Measurements from ENCODE around the gene LEP.
A peak's percentile ranks its signal among the peaks of the same experiment; 100 is the strongest.
"Not testable (repeated sequence)": the region's sequence is repeated elsewhere in the genome, so short reads cannot be mapped to it uniquely, and the experiment has no call there.

The LEP gene

DNA sequence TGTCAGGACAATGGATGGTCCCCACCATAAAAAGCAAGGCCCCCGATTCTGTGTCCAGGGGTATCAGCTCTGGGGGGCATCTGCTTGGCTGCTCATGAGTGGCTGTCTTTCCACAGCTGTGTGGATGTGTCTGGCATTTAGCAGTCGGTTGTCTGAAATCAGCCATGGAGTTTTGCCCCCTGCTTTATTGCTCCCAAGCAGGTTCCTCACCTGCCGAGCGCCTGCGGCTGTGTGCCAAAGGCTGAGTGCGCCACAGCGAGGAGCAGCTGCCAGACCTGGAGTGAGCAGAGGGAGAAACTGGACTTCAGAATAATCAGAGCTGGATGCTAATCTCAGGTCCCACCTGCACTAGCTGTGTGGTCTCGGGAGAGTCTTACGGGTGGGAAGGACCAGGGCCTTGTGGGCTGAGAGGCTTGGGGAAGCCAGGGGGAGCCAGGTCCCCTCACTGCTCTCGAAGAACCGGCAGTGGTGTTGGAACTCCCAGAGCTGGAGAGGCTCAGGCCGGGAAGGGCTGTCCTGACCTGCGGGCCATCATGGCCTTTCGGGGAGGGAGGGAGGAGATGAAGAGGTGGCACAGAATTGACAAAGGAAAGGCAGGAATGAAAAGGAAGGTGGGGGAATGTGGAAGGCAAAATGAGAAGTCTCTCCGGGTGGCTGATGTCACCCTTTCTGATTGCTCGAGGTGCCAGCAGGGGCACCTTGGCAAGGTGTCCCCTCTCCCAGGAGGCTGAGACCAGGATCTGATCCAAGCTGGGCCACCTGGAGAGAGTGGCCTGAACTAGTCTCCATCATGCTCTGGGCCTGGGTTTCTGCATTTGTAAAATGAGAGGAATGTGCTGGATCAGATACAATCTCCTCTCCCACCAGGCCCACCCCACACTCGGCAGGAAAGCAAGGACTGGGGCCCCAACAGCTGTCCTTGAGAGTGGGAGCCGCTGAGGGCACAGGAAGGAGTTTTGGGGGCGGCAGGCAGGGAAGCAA lies 30.2 kb upstream of the LEP start:
- no peak for DNase-seq (ENCODE audit: low read depth)

DNA sequence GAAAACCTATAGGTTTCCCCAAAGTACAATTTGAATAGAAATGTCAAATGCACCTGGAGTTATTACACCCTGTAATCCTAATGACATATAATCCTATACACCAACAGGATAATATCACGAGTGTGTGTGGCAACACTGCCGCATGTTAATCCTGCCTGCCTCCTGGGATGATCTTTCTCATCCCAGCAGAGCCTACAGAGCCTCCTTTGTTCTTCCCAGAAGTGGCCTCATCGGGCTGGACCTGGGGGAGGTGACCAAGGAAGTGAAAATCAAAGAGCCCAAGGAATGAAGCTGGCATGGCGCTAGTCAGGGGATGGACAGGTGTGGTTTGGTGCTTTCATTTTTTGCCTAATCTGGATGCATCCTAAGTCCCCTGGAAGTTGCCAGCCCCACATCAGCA lies 29.5 kb upstream of the LEP start:
- DNase-seq (ENCODE audit: low read depth), result no peak

DNA sequence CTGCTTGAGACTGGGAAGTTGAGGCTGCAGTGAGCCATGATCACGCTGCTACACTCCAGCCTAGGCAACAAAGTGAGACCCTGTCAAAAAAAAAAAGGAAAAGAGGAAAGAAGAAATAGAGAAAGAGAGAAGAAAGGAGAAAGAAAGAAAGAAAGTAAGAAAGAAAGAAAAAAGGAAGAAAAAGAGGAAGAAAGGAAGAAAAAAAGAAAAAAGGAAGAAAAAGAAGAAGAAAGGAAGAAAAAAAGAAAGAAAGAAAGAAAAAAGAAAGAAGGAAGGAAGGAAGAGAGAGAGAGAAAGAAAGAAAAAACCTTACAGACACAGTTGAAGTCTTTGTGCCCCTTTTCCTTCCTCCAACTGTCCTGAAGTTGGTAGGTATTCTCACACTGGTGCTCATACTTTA lies 26.6 kb upstream of the LEP start:
- no peak for DNase-seq (ENCODE audit: low read depth)

DNA sequence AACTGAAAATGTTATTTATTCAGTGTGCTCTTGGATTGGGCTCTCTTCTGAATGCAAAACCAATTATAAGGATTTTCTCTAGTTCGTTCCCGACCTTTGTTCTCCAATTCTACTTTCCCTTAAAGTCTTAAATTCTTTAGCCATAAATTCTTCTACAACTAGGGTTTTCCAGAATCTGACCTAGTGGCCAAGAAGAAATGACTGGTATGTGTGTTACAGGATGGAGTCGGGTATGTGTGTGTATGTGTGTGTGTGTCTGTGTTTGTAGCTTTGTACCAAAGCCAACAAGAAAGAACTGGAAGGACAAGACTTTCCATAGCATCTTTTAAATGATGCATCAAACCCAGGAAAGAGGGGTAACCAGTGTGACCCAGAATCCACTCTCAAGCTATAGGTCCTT lies 25.8 kb upstream of the LEP start:
- DNase-seq (ENCODE audit: low read depth), result no peak

DNA sequence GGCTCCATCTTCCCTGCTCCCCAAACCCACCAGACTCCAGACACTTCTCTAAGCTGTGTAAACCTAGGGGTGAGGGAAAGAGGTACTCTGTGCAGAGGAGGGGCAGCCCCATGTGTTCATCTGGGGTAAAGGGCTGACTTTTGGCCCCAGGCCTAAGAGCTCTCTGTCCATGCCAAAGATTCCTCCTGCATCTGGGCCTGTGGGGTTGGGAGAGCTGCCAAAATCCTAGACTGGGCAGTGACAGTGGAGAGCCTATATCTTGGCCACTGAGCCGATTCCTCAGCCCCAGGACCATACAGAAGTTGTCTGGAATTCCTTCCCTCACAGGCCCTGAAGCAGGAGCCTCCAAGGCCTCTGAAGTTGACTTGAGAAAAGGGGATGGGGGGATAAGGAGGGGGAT lies 25.3 kb upstream of the LEP start:
- DNase-seq (ENCODE audit: low read depth), result no peak

DNA sequence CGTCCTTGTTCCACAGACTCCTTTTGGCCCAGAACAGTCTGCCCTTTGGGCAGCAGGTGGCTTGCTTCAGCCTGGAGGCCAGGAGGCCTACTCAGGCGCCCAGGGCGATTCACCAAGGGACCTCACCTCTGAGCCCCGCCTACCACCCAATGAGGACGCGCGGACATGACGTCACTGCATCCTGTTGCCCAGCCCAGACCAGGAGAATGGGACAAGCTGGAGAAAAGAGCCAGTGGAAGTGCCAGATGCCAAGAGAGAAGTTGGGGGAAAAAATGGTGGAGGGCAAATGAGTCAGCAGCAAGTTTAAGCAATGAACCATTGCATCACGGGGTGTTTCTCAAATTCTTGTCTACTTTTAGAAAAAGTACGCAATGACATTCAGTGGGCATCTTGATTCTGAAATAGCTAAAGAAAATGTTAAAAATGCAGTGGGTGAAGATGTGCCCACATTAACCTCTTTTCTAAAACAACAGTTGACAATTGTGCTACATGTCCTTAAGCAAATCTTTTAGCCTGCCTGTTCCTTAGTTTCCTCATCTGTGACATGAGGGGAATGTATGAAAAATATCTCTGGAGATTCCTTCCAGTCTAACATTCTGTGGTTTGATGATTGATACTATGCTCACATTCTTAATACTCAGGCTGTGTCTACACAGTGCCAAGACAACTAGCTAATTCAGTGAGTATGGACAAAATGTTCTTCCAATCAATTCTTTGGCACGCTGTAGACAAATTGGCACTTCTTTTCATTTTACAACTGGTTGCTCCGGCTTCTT lies 23.9 kb upstream of the LEP start:
- DNase-seq (ENCODE audit: low read depth), result peak; percentile 82

DNA sequence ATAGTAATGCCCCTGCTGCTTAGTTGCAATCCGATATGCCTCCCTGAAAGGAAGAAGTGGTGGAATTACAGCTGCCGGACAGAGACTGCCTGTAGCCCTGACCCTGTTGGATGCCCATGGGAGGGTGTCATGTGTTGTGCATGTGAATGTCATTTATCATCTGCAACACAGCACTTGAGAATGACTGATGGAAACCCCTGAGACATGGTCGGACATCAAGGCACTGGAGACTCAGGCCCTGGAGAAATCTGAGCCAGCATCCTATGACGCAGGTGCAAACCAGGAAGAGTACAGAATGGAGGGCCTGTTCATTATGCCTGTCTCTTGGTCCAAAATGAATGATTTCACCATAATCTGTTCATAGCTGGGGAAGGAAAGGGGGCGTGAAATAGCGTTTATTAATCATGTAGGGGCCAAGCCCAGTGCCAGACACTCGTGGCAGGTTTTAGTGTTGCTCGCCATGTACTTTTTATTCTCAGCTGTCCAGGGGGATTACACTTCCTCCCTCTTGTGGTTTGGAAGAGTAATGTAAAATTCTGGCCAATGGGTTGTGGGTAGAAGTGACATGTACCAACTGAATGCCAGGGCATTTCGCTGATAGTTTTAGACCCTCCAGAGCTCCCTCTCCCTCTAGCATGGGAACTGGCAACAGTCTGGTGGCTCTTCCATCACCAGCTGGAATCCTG lies 23.0 kb upstream of the LEP start:
- DNase-seq (ENCODE audit: low read depth), result no peak

DNA sequence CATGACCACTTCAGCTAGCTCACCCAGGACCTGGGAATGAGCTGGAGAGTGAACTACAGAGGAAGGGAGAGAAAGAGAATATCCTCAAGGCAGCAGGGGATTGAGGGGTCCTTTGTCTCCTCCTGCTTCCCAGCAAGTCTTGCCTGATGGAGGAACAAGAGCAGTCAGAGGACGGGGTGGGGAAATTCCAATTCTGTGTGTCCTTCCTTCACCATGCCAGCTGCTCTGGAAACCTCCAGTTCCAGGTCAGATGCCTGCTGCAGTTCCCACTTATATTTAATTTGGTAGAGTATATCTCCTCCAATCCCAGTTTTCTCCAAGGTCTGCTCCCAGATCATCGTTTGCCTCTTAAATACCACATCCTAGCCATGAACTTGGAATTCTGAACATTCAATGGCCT lies 21.4 kb upstream of the LEP start:
- no peak for DNase-seq (ENCODE audit: low read depth)

DNA sequence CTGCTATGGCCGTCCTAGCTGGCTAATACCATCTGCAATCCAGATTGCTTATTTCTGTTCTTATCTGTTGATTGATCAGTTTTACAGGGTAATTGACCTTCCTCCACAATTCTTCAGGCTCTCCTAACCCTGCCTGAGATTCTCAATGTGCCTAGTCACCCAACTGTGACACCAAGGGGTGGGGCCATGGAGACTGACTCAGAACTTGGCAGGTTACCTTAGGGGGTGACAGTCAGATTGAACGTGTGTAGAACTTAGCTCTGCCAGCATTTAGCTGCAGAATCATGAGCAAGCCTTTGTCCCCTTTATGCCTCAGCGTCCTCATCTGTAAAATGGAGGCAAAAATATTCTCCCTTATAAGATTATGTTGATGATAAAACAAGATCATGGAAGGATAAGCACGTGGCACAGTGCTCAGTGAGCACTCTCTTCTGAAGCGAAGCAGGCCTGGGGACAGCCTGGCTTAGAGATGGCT lies 19.1 kb upstream of the LEP start:
- DNase-seq (ENCODE audit: low read depth), result peak; percentile 84

DNA sequence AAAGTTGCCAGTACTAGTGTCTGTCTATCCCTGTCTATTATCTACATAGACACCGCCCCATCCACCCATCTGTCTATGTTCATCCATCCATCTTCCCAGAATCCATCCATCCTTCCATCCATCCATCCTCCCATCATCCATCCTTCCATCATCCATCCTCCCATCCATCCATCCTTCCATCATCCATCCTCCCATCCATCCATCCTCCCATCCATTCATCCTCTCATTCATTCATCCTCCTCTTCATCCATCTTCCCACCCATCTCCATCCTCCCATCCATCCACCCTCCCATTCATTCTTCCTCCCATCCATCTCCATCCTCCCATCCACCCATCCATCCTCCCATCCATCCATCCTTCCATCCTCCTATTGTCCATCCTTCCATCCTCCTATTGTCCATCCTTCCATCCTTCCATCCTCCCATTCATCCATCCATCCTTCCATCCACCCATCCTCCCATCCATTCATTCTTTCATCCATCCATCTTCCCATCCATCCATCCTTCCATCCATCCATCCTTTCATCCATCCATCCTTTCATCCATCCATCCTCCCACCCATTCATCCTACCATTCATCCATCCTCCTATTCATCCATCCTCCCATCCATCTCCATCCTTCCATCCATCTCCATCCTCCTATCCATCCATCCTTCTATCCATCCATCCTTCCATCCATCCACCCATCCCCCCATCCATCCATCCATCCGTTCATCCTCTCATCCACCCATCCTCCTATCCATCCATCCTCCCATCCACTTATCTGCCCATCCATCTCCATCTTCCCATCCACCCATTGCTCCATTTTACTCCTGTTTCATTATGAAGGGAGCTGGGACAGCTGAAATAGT lies 14.7 kb upstream of the LEP start:
- no peak for DNase-seq (ENCODE audit: low read depth)

DNA sequence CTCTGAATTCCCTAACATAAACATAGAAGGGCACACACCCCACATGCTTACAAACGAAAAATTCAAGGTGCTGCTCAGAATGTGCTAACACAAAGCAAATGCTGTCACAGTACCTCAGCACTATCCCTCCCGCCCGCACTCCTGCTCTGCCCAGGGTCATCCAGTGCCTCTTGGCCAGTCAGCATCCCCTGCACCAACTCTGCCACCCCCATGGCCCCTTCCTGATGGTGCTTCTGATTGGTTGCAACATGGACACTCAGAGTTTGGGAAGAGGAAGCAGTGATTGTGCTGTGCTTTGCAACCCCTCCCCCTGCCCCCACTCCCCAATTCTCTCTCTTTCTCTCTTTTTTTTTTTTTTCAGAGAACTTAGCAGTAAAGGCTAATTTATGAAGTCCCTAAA lies 13.8 kb upstream of the LEP start:
- no peak for DNase-seq (ENCODE audit: low read depth)

DNA sequence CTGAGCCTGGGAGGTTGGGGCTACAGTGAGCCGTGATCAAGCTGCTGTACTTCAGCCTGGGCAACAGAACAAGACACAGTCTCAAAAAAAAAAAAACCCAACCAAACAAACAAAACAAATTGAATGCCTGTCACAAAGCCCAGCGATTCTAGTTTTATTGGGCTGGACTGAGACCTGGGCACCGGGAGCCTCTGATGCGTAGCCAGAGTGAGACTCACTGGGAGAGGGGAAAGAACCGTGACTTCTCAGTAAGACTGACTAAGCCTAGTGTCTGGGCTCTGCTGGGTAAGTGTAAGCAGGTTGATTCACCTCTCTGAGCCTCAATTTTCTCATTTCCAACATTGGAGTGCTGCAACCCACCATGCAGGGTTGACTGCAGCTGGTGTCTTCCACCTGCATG lies 10.1 kb upstream of the LEP start:
- no peak for DNase-seq (ENCODE audit: low read depth)

DNA sequence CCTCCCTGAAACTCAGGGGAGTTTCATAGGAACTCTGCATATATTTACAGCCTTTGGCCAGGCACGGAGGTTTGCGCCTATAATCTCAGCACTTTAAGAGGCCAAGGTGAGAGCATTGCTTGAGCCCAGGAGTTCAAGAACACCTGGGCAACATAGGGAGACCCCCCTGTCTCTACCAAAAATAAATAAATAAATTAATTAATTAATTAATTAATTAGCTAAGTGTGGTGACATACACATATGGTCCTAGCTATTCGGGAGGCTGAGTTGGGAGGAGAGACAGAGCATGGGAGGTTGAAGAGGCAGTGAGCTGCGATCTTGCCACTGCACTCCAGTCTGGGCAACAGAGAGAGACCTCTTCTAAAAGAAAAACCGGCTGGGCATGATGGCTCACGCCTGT lies 9.4 kb upstream of the LEP start:
- no peak for DNase-seq (ENCODE audit: low read depth)

DNA sequence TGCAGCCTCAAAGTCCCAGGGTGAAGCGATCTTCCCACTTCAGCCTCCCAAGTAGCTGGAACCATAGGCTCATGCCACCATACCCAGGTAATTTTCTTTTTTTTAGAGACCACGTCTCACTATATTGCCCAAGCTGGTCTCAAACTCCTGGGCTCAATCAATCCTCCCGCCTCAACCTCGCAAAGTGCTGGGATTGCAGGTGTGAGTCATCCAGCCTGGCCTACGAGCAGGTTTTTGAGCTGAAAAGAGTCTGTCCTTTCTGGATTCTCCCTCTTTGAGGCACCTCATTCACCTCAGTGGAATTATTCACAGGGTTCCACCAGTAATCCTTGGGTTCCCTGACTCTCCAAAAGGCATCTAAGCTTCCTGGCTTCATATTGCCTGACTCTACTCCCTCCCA lies 7.6 kb upstream of the LEP start:
- no peak for DNase-seq (ENCODE audit: low read depth)

DNA sequence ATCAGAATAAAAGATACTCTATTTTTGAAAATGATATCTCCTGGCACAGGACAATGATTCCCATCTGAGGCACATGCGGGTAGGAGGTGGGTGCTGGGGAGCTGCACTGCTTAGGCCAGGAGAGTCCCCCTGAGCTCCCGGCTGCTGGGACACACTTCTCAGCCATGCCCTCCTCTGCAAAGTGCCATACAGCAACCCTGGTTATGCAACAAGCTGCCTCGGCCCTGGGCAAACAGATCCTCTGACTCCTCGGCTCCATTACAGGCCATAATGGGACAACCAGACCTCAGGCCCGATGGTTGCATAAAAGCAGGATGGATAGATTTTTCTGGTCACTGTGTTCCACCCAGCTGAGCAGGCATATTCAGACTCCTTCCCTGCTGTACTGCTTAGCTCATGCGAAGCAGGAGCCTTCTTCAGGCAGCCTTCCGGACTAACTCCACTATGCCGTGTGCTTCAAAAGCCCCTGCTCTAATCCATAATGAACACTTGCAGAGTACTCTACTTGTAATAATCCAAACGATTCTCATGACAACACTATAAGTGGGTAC lies 6.5 kb upstream of the LEP start:
- no peak for DNase-seq (ENCODE audit: low read depth)

DNA sequence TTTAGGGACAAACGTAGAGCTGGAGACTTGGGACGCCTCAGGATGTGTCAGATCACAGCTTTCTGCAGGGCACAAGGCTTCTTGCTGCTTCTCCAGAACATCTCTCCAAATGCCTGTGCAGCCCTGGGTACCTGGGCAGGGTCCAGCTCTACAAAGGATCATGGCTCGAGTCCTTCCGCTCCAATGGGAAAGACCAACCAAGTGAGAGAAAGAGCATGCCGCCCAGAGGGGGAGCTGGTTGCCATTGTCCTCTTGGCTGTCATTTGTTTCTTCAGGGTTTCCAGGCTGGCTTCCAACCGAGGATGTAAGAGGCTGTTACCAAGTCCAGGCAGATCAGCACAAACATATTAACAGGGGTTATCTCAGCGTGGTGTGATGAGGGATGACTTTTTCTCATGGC lies 5.6 kb upstream of the LEP start:
- DNase-seq (ENCODE audit: low read depth), result no peak

DNA sequence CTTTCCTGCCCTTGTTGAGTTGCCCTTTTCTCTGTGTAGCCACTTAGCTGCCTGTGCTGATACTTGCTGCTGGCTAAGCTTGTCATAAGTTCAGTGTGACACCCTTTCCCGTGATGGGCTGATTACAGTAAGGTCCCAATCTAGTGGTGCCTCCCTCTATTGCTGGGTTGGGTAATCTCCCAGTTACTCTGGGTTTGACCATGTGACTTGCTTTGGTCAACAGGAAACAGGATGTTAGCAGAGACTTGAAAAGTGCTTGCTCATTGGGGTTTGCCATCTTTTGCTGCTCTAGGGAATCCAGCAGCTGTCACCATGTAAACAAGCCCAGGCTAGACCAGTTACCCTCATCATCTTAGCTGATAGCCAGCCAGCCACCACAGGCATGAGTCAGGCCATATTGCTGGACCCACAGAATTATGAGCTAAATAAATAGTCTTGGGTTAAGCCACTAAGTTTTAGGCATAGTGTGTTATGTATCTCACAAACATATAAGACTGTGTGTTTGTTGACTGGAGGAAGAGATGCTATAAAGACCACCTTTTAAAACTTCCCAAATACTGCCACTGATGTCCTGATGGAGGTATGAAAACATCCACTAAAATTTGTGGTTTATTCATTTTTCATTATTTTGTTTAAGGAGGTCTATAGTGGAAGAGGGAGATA lies 4.0 kb upstream of the LEP start:
- peak; percentile 81 for DNase-seq (ENCODE audit: low read depth)

DNA sequence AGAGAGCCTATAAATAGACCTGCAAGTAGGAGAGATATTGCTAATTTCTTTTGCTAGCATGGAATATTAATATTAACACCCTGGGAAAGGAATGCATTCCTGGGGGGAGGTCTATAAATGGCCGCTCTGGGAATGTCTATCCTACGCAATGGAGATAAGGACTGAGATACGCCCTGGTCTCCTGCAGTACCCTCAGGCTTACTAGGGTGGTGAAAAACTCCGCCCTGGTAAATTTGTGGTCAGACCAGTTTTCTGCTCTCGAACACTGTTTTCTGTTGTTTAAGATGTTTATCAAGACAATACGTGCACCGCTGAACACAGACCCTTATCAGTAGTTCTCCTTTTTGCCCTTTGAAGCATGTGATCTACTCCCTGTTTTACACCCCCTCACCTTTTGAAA lies 1.9 kb upstream of the LEP start:
- not testable (repeated sequence) for DNase-seq (ENCODE audit: low read depth)

DNA sequence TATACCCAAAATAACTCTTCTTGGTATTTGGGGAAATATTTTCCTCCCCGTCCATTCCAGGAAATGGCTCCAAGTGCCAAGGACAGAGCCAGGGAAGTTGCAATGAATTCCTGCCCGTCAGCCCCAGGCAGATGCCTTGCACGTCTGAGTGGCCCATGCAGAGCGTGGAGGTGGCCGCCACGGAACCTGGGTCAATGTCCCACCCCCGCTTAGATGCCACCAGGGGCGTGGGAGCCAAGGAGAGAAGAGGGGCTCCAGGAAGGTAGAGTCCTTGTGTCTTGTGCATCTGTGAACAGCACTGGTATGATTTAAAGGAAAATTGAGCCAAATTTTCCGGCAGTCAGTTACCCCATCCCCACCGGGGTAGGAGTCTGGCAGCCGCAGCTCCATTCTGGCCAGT lies 1.6 kb downstream of the LEP start:
- no peak for DNase-seq (ENCODE audit: low read depth)

DNA sequence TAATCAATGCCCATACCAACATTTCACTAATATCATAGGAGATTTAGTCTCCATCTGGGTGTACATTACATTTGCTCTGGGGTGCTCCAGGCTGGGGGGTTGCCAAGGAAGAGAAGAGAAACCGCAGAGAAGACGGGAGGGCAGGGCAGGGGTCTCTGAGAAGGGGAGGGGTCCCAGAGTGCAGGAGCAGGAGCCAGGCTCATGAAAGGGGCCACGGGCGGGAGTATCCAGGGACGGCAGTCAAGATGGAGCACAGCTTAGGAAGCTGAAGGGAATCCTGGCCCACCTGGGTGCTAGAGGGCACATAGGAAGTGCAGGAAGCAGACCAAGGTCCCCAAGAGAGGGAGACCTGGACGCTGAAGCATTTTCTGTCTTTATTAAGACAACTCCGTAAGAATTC lies 2.2 kb downstream of the LEP start:
- DNase-seq (ENCODE audit: low read depth), result no peak

DNA sequence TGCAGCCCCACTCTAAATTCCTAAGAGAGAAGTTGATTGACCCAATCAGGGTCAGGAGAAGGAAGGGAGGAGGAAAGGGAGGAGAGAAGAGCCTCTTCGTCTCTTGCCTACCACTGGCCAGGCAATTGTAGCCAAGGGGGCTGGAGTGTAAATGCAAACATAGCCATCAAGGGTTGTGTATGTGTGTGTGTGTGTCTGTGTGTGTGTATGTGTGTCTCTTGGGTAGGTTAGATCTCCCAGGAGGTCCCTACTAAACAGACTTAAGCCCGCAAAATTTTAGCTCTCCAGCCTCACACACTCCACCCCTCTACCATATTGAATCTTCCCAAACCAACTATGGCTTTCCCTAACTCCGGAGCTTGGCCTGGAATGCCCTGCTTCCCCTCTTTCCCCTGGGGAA lies 3.8 kb downstream of the LEP start:
- no peak for DNase-seq (ENCODE audit: low read depth)
